ENCODE measurements around the gene GLT8D2. TPM values are rescaled to one million over a fixed set of nuclear protein-coding genes. Genes with fewer than 3 reads are reported as not detected.

Gene GLT8D2
- total and polyA plus RNA-seq, 2 donors (not counting 1 experiment from before 2014, with no cell fraction given): not detected

GRCh38 chr12:104072099-104072498, 22.1 kb upstream of the GLT8D2 start:
- CTCF ChIA-PET: no interaction called here

More at GRCh38 chr12:104072099-104072498, 22.1 kb upstream of the GLT8D2 start:
- Histone ChIP-seq H3K9me3 (ENCODE audit: control extremely low read depth in 1 of 3, control insufficient read depth in 2 of 3, insufficient read depth in 1 of 3, low read length in 2 of 3) (no peaks in the 10 kb centered on the region), H3K27ac (ENCODE audit: low read length in 2 of 2) (no peak overlapping the region), H3K9ac (ENCODE audit: low read length) (no peak overlapping the region), H3K4me3 (ENCODE audit: control extremely low read depth in 1 of 5, extremely low read depth in 1 of 5, insufficient read depth in 1 of 5, low read depth in 2 of 5, low read length in 4 of 5) (no peak overlapping the region), H2AFZ (ENCODE audit: insufficient read depth, low read depth, low read length, poor library complexity, severe bottlenecking) (no peak overlapping the region), H3K4me2 (replicated peaks; ENCODE audit: low read depth, low read length, poor library complexity, severe bottlenecking) (no peak overlapping the region), H3K36me3 (replicated peaks in 1 of 2; ENCODE audit: control extremely low read depth in 1 of 2, control insufficient read depth in 1 of 2, extremely low read depth in 1 of 2, insufficient read depth in 2 of 2, low read length in 1 of 2) (peaks cover 7 to 15% of the 10 kb centered on the region in 2 experiments), H3K27me3 (replicated peaks in 1 of 4; ENCODE audit: control extremely low read depth in 1 of 4, control insufficient read depth in 3 of 4, insufficient read depth in 4 of 4, low read length in 3 of 4) (no peaks in the 10 kb centered on the region), H3K4me1 (ENCODE audit: control insufficient read depth in 2 of 2, insufficient read depth in 2 of 2, low read length in 2 of 2) (no peaks in the 10 kb centered on the region), H4K20me1 (ENCODE audit: control insufficient read depth, insufficient read depth, low read length, poor library complexity, severe bottlenecking) (no peaks in the 10 kb centered on the region), H3K79me2 (ENCODE audit: control insufficient read depth, insufficient read depth, low read length) (peaks cover 26% of the 10 kb centered on the region)
- no peak overlapping the region for H3K27ac Mint-ChIP-seq
- TF ChIP-seq EZH2 (IDR thresholded peaks at IDR 0.05; ENCODE audit: borderline replicate concordance, insufficient read depth, low read depth, low read length, poor library complexity, severe bottlenecking) (no peak), CTCF (IDR thresholded peaks at IDR 0.05) (no peak)
- peaks cover 4% of the 10 kb centered on the region for H3K4me1 Mint-ChIP-seq
- DNase-seq (no peak), ATAC-seq (ENCODE audit: low read depth) (no peak)
- H3K4me3 Mint-ChIP-seq: no peak overlapping the region
- no peaks in the 10 kb centered on the region for H3K27me3 Mint-ChIP-seq
- POLR2A ChIA-PET: no interaction called here
- WGBS (ENCODE audit: insufficient coverage): 100% methylated on average over 2 of the region's 2 CpGs
- no peaks in the 10 kb centered on the region for H3K9me3 Mint-ChIP-seq (ENCODE audit: insufficient read depth)
- intact Hi-C loops (cut with micrococcal nuclease): no loop called here

Data from B cell (primary cell).